SK-N-SH (cell line): ENCODE data around the gene TMIE. TPM values are rescaled to one million over a fixed set of nuclear protein-coding genes. Genes with fewer than 3 reads are reported as not detected.

Experiments
- CTCF ChIA-PET: fragments of 300-600, 350-600 bp; formaldehyde crosslinking; extraction: SDS; loops from one replicate; lab custom pipeline; 2021; lab: Yijun Ruan, JAX
- POLR2A ChIA-PET: fragments of 350-600 bp; sonication (Branson Sonifier 250); formaldehyde crosslinking; extraction: SDS; loops from one replicate; lab custom pipeline; 2020; ENCODE audit warnings: antibody characterized with exemption, inconsistent platforms; lab: Yijun Ruan, JAX
- DNase-seq: peaks from one replicate; pipeline ENCODE4 v3.0.0; 2012
- H2AFZ ChIP-seq: fragments of 200-600 bp; sonication (generic); 2 replicates; pipeline ENCODE4 v1.8.1; 2016; ENCODE audit warnings: antibody characterized with exemption, mild to moderate bottlenecking, low read depth
- H3F3A ChIP-seq: fragments of 200-600 bp; sonication (generic); replicated peaks from 2 replicates; pipeline ENCODE3; 2016; ENCODE audit warnings: antibody characterized with exemption, mild to moderate bottlenecking; ENCODE audit not compliant: insufficient read depth
- H3K27ac ChIP-seq, 2 experiments: fragments of 200-500 bp in 1 of 2; fragments of 200-600 bp in 1 of 2; sonication (Bioruptor generic) in 1 of 2; sonication (generic), shearing (Covaris generic) in 1 of 2; 2 replicates each; pipeline versions ENCODE4 v1.5.1 to v1.6.1; 2014 to 2016; ENCODE audit warnings: low read depth in 2 of 2, inconsistent platforms in 1 of 2, low read length in 1 of 2, mild to moderate bottlenecking in 1 of 2, mixed read lengths in 1 of 2
- H3K27me3 ChIP-seq: fragments of 200-600 bp; sonication (generic), shearing (Covaris generic); 2 replicates; pipeline ENCODE4 v1.6.1; 2016; ENCODE audit warnings: mixed run types; ENCODE audit not compliant: insufficient read depth
- H3K36me3 ChIP-seq, 2 experiments: fragments of 200-500 bp in 1 of 2; fragments of 200-600 bp in 1 of 2; sonication (Bioruptor generic) in 1 of 2; sonication (generic) in 1 of 2; replicated peaks in 1 of 2; 2 replicates each; pipeline versions ENCODE3 to v1.5.1; 2014 to 2016; ENCODE audit warnings: low read length in 1 of 2, mild to moderate bottlenecking in 1 of 2; ENCODE audit not compliant: insufficient read depth in 2 of 2, control insufficient read depth in 1 of 2
- H3K4me1 ChIP-seq, 2 experiments: fragments of 200-500 bp in 1 of 2; fragments of 200-600 bp in 1 of 2; sonication (Bioruptor generic) in 1 of 2; sonication (generic), shearing (Covaris generic) in 1 of 2; 2 replicates each; pipeline versions ENCODE4 v1.5.1 to v1.6.1; 2014 to 2016; ENCODE audit warnings: low read depth in 1 of 2, low read length in 1 of 2, mixed run types in 1 of 2; ENCODE audit not compliant: insufficient read depth in 2 of 2, control insufficient read depth in 1 of 2
- H3K4me2 ChIP-seq: fragments of 200-600 bp; sonication (generic), shearing (Covaris generic); 2 replicates; pipeline ENCODE4 v1.6.1; 2017; ENCODE audit warnings: mixed run types
- H3K4me3 ChIP-seq, 2 experiments: fragments of 200-500 bp in 1 of 2; fragments of 200-600 bp in 1 of 2; sonication (Bioruptor generic) in 1 of 2; sonication (generic), shearing (Covaris generic) in 1 of 2; 2 replicates each; pipeline versions ENCODE4 v1.5.1 to v1.8.1; 2014 to 2016; ENCODE audit warnings: low read depth in 2 of 2, inconsistent platforms in 1 of 2, low read length in 1 of 2, mild to moderate bottlenecking in 1 of 2, mixed read lengths in 1 of 2, moderate library complexity in 1 of 2
- H3K79me2 ChIP-seq: fragments of 200-600 bp; sonication (generic); 2 replicates; pipeline ENCODE4 v1.8.1; 2017; ENCODE audit warnings: mild to moderate bottlenecking; ENCODE audit not compliant: insufficient read depth
- H3K9ac ChIP-seq: fragments of 200-600 bp; sonication (generic); 2 replicates; pipeline ENCODE4 v1.6.1; 2017; ENCODE audit warnings: mixed run types
- H3K9me2 ChIP-seq: fragments of 200-600 bp; sonication (generic); 2 replicates; pipeline ENCODE4 v1.6.1; 2017; ENCODE audit warnings: mixed run types
- H3K9me3 ChIP-seq: fragments of 200-600 bp; sonication (generic); 2 replicates; pipeline ENCODE4 v1.6.1; 2017; ENCODE audit warnings: mixed run types, mild to moderate bottlenecking, moderate library complexity
- H4K20me1 ChIP-seq: fragments of 200-600 bp; sonication (generic); 2 replicates; pipeline ENCODE4 v1.6.1; 2017; ENCODE audit warnings: mild to moderate bottlenecking, mixed run types; ENCODE audit not compliant: insufficient read depth
- CTCF ChIP-seq: fragments of 200-600 bp; sonication (generic); IDR thresholded peaks from 2 replicates; pipeline ENCODE4 v1.6.1; 2017; ENCODE audit warnings: antibody characterized with exemption, mild to moderate bottlenecking, moderate library complexity
- ELF1 ChIP-seq: IDR thresholded peaks from 2 replicates; pipeline ENCODE4 v1.4.0; 2012
- EP300 ChIP-seq, 2 experiments: IDR thresholded peaks; 2 replicates each; pipeline versions ENCODE4 v1.4.0 to v1.6.1; 2012; ENCODE audit warnings: borderline replicate concordance in 1 of 2, low read depth in 1 of 2, low read length in 1 of 2
- EZH2phosphoT487 ChIP-seq: fragments of 200-600 bp; sonication (generic); IDR thresholded peaks from 2 replicates; pipeline ENCODE4 v1.6.1; 2017; ENCODE audit warnings: low read depth, mixed run types, mild to moderate bottlenecking, antibody characterized with exemption, moderate library complexity, borderline replicate concordance
- FOXJ3 ChIP-seq: sonication (generic); formaldehyde crosslinking; IDR thresholded peaks from 2 replicates; pipeline ENCODE4 v1.5.1; 2020; ENCODE audit warnings: mild to moderate bottlenecking, missing genetic modification reagents
- GABPA ChIP-seq: IDR thresholded peaks from 2 replicates; pipeline ENCODE4 v1.4.0; 2012; ENCODE audit warnings: low read depth, mild to moderate bottlenecking
- IRF3 ChIP-seq: fragments of 150-350 bp; IDR thresholded peaks from 2 replicates; pipeline ENCODE4 v1.6.1; 2016; ENCODE audit warnings: mild to moderate bottlenecking, low read depth, low read length
- JUND ChIP-seq: IDR thresholded peaks from 2 replicates; pipeline ENCODE4 v1.4.0; 2012
- MEF2A ChIP-seq: IDR thresholded peaks from 2 replicates; pipeline ENCODE4 v1.4.0; 2012; ENCODE audit warnings: low read depth, borderline replicate concordance
- NFIC ChIP-seq: IDR thresholded peaks from 2 replicates; pipeline ENCODE4 v1.4.0; 2012; ENCODE audit warnings: borderline replicate concordance
- POLR2AphosphoS5 ChIP-seq: IDR thresholded peaks from 2 replicates; pipeline ENCODE4 v1.6.1; 2012; ENCODE audit warnings: low read depth, low read length
- RAD21 ChIP-seq: IDR thresholded peaks from 2 replicates; pipeline ENCODE4 v1.6.1; 2012; ENCODE audit warnings: mild to moderate bottlenecking, low read length
- SIN3A ChIP-seq: IDR thresholded peaks from 2 replicates; pipeline ENCODE4 v1.6.1; 2012; ENCODE audit warnings: low read depth, mild to moderate bottlenecking, low read length, moderate library complexity, borderline replicate concordance
- SMC3 ChIP-seq: IDR thresholded peaks from 2 replicates; pipeline ENCODE4 v1.6.1; 2012; ENCODE audit warnings: low read depth, low read length, improper control_type of control experiment
- WGBS: methylation state at CpG from one replicate; pipeline ENCODE4 v1.1.6; 2017; ENCODE audit warnings: low lambda C conversion rate; 5-methylcytosine and 5-hydroxymethylcytosine counted together
- polyA plus RNA-seq, 3 experiments: library from polyadenylated mRNA; depleted of rRNA; stranded (reverse); fragments of >200 nt; gene quantifications; 2 replicates each; pipeline ENCODE4 v1.2.3, GENCODE V29; 2012

TMIE gene
- polyA plus RNA-seq, 1 of the 3 experiments (the other 2 are of a cell fraction), result 0.03 TPM

- no peak for TF ChIP-seq IRF3
These were observed 13.7 kb downstream of the TMIE start (continued) for GRCh38 chr3:46714728-46715506.

- Histone ChIP-seq H3K36me3 (no peaks in the 10 kb centered on the region), H3K27me3 (no peaks in the 10 kb centered on the region), H3K9ac (no peak overlapping the region), H3K4me2 (no peak overlapping the region), H3K9me3 (no peaks in the 10 kb centered on the region), H3F3A (no peaks in the 10 kb centered on the region), H3K4me1 (no peaks in the 10 kb centered on the region), H3K4me3 (no peak overlapping the region), H2AFZ (no peak overlapping the region), H3K27ac (no peak overlapping the region), H4K20me1 (no peaks in the 10 kb centered on the region), H3K9me2 (no peaks in the 10 kb centered on the region), H3K79me2 (no peaks in the 10 kb centered on the region)
- CTCF ChIA-PET, result interaction anchor here (1.2 to 3.6 kb wide), 7 partner anchors 10 to 194 kb away, joined by 4 to 20 read pairs (median 5); no protein-coding TSS in a partner anchor
- no peak for TF ChIP-seq CTCF
- no peak for TF ChIP-seq POLR2AphosphoS5
- no peak for TF ChIP-seq GABPA
- TF ChIP-seq RAD21, result no peak
- no peak for TF ChIP-seq EP300 (IDR thresholded peaks at IDR 0.05; ENCODE audit: borderline replicate concordance in 1 of 2, low read depth in 1 of 2, low read length in 1 of 2)
- TF ChIP-seq MEF2A, result no peak
- no peak for TF ChIP-seq EZH2phosphoT487
- no peak for TF ChIP-seq ELF1
- TF ChIP-seq JUND, result no peak
- TF ChIP-seq NFIC, result no peak
- no peak for TF ChIP-seq SMC3
- no peak for TF ChIP-seq FOXJ3 (CRISPR knock-in tag)
- no peak for TF ChIP-seq SIN3A
- no peak for DNase-seq
- 73% methylated on average over 4 of the region's 11 CpGs for WGBS
- POLR2A ChIA-PET, result interaction anchor here (0.5 kb wide), 1 partner anchor 261 kb away, joined by 3 read pairs; no protein-coding TSS in a partner anchor
These were observed 14.4 kb downstream of the TMIE start for GRCh38 chr3:46715507-46716175.
